ENCODE data around the gene CXCR3.
"Not testable (repeated sequence)": the region's sequence is repeated elsewhere in the genome, so short reads cannot be mapped to it uniquely, and the experiment has no call there.

The CXCR3 gene

GRCh38 chrX:71611736-71612135, 6.6 kb downstream of the CXCR3 start:
- not testable (repeated sequence) for DNase-seq (ENCODE audit: low spot score)

GRCh38 chrX:71609095-71609750, 9.1 kb downstream of the CXCR3 start:
- no peak for DNase-seq (ENCODE audit: low spot score)

DNA sequence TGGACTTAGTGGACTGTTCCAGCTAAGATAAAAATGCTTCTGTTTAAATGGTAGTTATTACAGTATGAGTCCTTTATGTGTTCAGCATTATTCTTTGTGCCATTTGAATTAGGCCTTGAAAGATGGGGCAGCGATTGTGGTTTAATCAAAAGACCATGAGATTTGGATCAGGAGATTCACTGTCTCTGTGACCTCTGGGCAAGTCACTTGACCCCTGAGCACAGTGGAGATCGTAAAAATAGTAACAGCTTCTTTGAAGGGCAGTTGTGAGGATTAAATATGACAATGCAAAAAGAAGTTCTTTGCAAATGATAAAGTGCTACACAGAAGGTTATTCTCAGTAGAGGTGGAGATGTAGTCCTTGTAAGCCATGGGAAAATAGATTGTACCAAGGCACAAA, 10.8 kb downstream of the CXCR3 start:
- no peak for DNase-seq (ENCODE audit: low spot score)

DNA sequence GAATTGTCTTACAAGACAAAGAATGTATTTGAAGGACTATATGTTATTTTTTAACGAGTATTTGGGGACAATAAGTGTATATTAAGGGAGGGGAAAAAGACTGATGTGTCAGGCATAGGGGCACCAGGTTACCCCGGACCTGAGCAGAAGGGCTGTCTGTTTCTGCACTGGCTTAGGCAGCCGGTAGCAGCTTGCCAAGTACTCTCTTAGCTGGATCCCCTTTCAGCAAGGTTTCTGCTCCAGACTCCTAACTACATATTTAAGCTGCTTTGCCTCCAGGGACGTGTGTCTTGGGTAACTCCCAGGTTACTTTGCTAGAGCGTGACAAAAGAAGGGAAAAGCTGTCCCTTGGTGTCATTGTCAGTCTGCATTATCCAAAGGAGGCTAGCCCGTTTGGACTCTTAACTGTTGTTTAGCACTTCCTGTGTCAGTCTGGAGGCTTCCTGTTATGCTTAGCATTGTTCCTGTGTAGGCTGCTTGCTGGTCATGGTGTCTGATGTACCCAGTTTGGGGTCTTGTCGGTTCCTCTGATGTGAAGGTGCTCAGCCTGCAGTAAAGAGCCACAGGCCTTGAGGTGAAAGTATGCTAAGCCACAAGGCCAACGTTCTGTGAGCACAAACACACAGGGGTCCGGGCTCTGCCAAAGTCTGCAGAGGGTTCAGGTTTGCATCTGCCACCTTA, 11.6 kb downstream of the CXCR3 start:
- no peak for DNase-seq (ENCODE audit: low spot score)

GRCh38 chrX:71604796-71605568, 13.3 kb downstream of the CXCR3 start:
- no peak for DNase-seq (ENCODE audit: low spot score)

- DNase-seq (ENCODE audit: low spot score) = no peak
Measured at GRCh38 chrX:71604141-71604540, 14.2 kb downstream of the CXCR3 start.

- DNase-seq (ENCODE audit: low spot score) = no peak
Measured at GRCh38 chrX:71603618-71604017, 14.7 kb downstream of the CXCR3 start.

DNA sequence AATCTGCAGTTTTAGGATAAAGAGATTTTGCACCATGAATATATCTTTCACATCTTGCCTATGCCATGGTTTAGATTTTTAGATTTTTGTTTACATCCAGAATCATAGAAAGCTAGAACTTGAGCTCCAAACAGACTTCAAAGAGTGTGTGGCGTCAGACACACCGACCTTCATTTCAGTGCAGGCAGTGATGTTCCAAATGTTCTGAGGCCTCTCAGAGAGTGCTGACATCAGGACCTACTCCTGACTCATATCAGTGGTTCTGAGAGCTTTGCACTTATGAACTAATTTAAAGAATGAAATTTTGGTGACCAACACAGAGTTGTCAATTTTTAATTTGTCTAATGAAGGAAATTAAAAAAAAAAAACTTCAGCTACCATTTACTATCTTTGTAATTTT, 18.3 kb downstream of the CXCR3 start:
- DNase-seq (ENCODE audit: low spot score) = no peak

DNA sequence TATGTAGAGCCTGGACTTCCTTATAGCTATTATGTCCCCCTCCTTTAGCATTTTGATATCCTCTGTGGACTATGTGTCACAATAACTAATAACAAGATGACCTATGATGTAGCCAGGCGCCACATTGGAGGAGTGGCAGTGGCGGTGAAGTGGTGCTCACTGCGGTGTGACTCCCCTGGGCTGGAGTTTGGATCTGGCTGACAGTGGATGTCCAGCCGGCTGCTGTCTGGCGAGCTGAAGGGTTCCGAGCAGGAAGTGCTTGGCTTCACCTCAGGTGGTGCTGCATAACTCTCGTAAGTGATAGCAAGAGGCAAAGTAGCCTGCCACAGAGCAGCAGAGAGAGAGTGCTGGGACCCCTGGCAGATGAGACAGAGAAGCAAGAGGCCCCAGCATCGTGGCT, 25.1 kb downstream of the CXCR3 start:
- DNase-seq (ENCODE audit: low spot score) = not testable (repeated sequence)

- DNase-seq (ENCODE audit: low spot score) = no peak
Measured at GRCh38 chrX:71586929-71587328, 31.4 kb downstream of the CXCR3 start.

DNA sequence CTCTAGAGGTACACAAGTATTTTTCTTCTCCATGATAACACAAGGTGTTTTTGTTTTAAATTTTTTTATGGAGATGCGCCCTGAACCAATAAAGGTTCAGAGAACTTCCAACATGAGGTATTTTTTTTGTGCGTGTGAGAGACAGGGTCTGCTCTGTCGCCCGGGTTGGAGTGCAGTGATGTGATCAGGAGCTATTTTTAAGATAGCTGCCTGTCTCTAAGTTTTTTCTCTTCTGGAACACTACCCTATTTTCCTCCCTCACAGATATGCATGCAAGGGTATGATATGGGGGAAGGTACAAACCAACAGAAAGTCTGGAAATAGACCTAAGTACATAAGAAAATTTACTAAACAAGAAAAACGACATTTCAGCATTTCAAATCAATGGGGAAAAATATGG, 37.1 kb downstream of the CXCR3 start:
- DNase-seq (ENCODE audit: low spot score) = no peak

- DNase-seq (ENCODE audit: low spot score) = no peak
Measured at GRCh38 chrX:71579990-71580380, 38.3 kb downstream of the CXCR3 start.

- DNase-seq (ENCODE audit: low spot score) = no peak
Measured at GRCh38 chrX:71579136-71579989, 38.9 kb downstream of the CXCR3 start.

GRCh38 chrX:71578253-71579135, 39.8 kb downstream of the CXCR3 start, which contains the start of gene GCNA:
Gene GCNA, plus strand, starts transcription at chrX:71578437. Its CDS starts 2,385 bp downstream, at chrX:71580822.
- no peak for DNase-seq (ENCODE audit: low spot score)

DNA sequence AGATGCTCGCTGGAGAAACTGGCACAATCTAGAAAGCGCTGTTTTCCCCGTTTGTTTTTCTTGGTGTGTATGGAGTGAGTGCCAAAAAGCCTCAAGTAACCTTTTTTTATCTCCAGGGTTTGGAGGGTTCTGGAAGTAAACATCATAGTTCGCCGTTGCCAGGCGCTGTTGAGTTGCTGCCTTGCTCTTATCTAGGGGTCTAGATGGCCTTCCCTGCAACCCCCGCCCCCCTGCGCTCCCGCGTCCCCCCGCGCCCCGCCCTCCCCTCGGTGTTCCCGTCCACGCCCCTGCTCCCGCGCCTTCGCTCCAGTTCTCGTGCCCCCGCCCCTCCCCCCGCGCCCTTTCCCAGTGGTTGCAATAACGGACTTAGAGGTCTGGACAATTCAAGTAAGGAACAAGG, 40.6 kb downstream of the CXCR3 start:
- DNase-seq (ENCODE audit: low spot score) = no peak

GRCh38 chrX:71573590-71573989, 44.7 kb downstream of the CXCR3 start:
- no peak for DNase-seq (ENCODE audit: low spot score)

DNA sequence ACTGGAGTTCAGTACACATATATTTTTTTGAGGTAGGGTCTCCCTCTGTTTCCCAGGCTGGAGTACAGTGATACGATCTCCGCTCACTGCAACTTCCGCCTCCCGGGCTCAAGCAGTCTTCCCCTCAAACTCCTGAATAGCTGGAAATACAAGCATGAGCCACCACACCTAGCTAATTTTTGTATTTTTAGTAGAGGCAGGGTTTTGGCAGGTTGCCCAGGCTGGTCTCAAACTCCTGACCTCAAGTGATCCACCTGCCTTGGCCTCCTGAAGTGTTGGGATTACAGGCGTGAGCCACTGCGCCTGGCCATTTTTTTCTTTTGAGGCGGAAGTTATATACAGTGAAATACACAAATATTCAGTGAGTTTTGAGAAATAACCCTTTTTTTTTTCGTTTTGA, 46.9 kb downstream of the CXCR3 start:
- DNase-seq (ENCODE audit: low spot score) = not testable (repeated sequence)
